Fibroblast of skin of left biceps (primary cell): Measurements from ENCODE around the gene RFXAP.

Source experiments
- DNase-seq, 2 experiments: peaks; one replicate each; pipeline ENCODE4 v3.0.0-alpha.2; 2013; ENCODE audit warnings: low read depth in 2 of 2

RFXAP gene

DNA sequence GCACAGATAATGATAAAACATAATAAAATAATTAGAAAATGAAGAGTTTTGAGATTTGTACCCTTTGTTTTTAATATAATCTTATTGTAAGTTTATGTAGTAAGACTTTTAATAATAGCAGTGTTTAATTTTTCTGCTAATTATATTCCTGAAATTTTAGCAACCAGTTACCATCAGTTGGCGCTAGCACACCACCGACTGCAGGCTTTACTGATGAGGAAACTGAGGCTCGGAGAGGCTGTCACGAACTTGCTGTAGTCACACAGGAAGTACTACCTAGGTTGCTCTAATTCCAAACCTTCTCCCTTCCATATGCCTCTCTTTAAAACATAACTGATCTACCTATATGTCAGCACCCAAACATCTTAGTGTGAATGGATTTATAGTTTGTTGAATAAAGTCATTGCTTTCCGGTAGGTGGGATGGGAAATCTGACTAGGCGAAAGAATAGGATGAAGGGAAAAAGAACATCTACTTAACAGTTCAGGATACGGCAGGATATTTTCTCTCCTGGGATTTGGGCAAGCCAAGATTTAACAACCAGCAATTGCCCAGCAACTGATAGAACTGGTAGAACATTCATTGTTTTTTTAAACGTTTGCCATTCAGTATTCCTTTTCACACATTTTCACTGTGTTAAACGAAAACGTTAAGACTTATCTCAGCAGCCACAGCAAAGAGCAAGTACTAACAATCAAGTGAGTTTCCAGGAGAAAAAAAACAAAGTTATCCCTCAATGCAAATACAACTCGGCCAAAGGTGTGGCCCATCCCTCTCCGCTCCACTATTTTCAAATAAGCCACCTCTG is 822 bp upstream of the RFXAP start:
- DNase-seq, result no peak

DNA sequence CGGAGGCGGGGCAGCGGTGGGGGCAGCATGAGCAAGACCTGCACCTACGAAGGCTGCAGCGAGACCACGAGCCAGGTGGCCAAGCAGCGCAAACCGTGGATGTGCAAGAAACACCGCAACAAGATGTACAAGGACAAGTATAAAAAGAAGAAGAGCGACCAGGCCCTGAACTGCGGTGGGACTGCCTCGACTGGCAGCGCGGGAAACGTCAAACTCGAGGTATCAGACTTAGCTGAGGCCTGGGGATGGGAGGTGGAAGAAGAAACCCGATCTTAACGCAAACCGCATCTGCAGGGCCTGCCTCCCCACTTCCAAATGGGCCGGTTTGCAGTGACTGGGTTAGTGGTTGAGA is 693 bp downstream of the RFXAP start:
- DNase-seq, result no peak

DNA sequence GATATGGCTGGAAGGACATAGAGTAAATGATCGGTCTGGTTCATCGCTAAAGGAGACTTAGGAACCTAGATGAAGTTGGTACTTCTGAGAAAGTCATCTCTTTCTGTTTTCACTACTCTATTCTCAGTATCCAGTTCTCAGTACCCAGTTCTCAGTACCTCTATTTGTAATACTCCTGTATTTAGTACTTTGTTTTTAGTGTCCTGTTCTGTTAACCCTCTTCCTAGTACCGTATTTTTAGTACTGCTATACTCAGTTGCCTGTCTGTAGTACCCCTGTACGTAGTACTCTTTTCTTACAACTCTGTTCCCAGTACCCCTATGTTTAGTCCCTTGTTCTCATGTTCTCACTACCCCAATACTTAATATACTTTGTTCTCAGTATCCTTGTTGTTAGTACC is 1.2 kb downstream of the RFXAP start:
- no peak for DNase-seq

DNA sequence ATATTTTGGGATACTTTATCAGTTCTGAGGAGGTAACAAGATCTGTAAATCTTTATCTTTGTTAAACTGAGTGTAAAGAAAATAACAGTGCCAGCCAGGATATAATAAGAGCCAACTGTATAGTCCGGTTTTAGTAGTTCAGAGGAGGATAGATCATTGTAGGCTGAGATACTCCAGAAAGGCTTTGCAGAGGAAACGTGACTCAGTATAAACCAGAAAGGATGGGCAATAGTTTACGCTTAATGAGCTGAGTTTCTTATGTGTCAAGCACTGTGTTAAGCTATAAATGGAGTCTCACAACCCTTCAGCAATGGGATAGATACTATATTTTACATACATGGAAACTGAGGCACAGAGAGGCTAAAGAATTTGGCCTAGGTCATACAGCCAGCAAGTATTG is 3.8 kb downstream of the RFXAP start:
- DNase-seq, result no peak

DNA sequence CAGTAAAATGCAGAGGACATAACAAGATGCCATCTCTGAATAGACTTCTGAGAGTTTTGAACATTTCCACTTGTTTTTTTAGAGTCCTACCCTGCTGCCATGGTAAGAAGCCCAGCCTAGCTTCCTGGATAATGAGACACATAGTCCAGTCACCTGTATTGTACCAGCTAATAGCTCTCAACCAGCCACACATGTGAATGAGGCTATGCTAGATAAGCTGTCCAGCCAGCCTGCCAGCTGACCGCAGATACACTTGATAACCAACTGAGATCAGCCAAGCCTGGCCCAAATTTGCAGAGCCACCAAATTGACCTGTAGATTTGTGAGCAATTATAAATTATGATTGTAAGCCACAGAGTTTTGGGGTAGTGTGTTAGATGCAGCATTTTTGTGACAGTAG is 10.7 kb downstream of the RFXAP start:
- DNase-seq, result no peak

DNA sequence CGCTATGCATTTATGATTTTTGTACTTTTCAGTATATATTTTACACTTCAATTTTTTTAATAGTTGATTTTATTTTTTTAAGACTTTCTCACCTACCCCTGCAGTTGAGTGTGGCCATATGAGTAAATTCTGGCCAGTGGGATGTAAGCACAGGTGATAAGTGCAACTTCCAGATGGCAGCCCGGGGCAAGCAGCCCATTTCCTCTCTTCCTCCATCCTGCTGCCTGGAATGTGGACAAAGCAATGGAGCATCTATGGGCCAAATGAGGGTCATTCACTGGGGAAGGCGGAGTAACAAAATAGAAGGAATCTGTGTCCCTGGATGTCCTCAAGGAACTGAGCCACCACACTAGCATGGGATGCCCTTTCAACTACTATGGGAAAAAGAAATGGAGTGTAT is 12.3 kb downstream of the RFXAP start:
- no peak for DNase-seq

DNA sequence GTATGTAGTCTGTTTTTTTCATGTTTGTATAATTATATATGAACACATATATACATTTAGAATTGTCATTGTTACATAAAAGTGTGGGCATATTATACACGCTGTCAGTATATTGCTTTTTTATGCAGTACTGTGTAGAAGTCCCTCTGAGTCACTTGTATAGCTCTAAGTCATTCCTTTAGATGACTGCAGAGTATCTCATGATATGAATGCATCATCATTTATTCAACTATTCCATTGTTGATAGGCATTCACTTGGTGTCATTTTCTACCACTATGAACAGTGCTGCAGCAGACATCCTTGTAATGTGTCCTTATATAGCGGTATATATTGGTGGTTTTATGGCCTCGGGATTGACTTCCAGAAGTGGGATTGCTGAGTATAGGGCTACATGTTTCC is 15.3 kb downstream of the RFXAP start:
- no peak for DNase-seq

GRCh38 chr13:36837354-36838092 is 18.5 kb downstream of the RFXAP start:
- DNase-seq, result no peak

DNA sequence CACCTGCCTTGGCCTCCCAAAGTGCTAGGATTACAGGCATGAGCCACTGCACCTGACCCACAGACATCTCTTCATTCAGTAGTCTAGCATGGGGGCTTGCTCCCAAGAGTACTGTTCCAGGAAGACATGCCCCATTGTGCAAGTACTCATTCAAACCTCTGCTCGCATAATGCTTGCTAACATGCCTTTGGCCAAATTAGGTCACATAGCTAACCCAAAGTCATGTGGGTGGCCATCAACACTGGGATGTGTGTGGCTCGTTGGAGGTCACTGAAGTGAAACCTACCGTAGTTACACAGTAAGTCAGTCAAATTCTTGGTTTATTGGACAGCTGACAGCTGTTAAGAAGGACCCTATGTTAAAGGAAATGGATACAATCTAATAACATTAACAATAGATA is 20.3 kb downstream of the RFXAP start:
- no peak for DNase-seq

GRCh38 chr13:36839981-36840380 is 21.0 kb downstream of the RFXAP start:
- DNase-seq, result no peak

- no peak for DNase-seq
Observed at GRCh38 chr13:36840718-36841250, 21.8 kb downstream of the RFXAP start.

GRCh38 chr13:36841391-36841790 is 22.4 kb downstream of the RFXAP start:
- DNase-seq, result no peak

GRCh38 chr13:36847606-36848005 is 28.6 kb downstream of the RFXAP start:
- no peak for DNase-seq

DNA sequence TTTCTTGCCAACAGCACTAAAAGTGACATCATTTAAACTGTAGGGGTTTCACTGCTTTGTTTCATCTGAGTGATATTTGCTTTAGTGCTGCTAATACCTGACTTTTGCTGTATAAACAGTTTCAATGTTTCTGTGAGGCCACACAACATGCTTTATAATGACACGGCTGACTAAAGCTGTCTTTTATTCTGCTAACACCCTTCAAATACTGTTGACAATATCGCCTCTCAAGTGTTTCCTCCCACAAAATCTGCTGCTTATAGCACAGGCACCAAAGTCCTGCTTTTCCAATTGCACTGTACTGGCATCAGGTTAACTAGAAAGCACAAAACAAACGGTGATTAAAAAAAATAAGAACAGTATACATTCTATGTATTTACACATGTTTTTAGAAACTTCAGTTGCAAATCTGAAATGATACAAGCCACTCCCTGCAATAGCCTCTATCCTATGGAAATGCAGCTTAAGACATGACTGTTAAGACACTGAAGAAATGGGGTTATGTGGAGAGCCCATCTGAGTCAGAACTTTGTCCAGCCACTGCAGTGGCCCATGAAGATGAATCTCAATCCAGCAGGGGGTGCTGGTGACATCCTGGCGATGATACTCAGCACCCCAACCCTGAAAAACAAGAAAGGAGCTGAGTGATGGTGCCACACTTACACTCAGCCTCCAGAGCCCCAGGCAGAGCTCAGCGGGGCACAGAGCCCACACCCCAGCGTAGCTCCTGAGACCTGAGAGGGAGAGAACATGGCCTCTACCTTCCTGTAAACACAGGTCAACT is 29.4 kb downstream of the RFXAP start:
- DNase-seq, result no peak

- DNase-seq, result no peak
Observed at GRCh38 chr13:36850790-36851438, 31.9 kb downstream of the RFXAP start.

DNA sequence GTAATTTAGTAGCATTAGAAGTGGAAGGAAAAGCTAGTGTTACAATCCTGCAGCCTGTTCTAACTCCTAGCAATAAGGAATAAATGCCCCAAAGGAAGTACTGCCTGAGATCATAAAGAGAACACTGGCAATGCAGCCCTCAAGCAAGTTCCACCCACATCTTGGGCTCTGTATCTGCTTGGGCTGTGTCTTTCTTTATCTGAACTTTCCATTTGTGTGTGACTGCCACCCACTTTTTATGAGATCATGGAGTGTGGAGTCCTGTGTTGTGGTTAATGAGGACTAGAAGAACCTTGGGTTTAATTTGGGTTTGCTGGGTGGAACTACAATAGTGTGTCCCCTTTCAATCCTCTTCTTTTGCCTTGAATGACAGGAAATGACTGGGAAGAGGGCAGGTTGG is 38.2 kb downstream of the RFXAP start:
- DNase-seq, result no peak

DNA sequence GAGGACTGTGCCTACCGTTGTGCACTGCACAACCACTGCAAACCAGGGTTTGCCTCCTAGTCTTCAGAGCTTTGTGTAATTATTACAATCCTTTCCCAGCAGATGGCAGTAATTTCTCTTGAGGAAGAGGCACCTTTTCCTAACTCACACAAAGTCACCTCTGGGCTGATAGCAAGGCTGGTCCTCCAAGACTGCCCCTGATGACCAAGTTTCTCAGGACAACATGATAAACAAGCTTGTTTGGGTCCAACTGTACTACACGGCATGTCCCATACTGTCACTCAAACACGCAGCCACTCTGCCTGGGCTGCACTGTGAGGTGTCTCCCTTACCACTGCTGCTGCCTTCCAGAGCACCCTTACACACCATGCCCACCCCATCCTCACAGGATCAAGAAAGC is 39.3 kb downstream of the RFXAP start:
- DNase-seq, result peak; percentile 7 to 13

GRCh38 chr13:36859259-36859658 is 40.2 kb downstream of the RFXAP start:
- DNase-seq, result no peak

GRCh38 chr13:36862002-36862685 is 43.1 kb downstream of the RFXAP start:
- DNase-seq, result no peak

DNA sequence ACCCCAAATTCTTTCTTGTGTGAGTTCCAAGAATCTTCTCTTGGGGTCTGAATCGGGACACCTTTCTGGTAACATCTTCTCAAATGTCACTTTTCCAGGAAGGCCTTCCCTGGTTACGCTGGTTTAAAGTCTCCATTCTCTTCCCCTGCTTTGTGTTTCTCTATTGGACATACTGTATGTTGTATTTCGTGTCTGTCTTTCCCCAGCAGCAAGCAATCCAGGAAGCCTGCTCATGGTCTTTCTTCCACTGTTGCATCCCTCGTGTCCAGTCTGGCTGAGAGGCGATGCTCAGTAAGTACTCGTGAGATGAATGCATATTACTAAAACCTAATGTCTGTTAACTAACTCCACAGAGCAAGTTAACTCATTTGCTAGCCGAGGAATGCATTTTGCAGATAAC is 43.7 kb downstream of the RFXAP start:
- no peak for DNase-seq

DNA sequence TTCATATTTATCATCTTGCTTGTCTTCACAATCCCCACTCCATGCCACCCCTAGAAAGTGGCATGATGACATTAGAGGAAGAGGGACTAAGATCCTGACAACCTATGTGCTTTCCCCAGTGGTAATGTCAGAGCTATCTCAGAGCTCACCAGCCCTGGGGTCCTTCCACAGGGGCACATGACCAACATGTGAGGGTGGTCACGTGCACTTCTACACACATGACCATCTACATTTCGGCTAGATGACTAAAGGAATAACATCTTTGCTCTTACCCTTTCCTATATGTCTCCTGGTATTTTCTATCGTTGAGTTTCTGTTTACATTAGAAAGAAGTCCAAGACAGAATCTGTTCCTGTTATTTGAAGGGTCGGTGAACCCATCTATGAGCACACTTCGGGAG is 46.2 kb downstream of the RFXAP start:
- no peak for DNase-seq
